ENCODE measurements around the gene RAB11B. TPM values are rescaled to one million over a fixed set of nuclear protein-coding genes. Genes with fewer than 3 reads are reported as not detected.

RAB11B gene
- total RNA-seq, 1 donor from 2014 or later: 191 TPM

DNA sequence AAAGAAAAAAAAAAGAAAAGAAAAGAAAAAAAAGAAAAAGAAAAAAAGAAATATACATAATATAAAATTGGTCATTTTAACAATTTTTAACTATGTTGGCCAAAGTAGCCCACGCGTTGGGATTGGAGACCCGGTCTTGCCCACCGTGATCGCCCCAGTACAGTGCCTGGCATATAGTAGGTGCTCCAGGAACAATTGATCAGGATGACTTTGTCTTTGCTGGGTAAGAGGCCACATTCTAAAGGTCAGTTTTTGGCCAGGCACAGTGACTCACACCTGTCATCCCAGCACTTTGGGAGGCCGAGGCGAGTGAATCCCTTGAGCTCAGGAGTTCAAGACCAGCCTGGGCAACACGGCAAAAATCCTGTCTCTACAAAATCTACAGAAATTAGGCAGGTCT, 30.0 kb upstream of the RAB11B start:
- TF ChIP-seq CTCF (IDR thresholded peaks at IDR 0.05; ENCODE audit: unreplicated experiment): no peak
- Mint-ChIP-seq H3K27me3 (peaks cover 24% of the 10 kb centered on the region), H3K36me3 (ENCODE audit: insufficient read depth) (no peaks in the 10 kb centered on the region), H3K9me3 (ENCODE audit: low read depth) (peaks cover 4% of the 10 kb centered on the region), H3K27ac (no peak overlapping the region), H3K4me1 (ENCODE audit: low read depth) (peaks cover 4% of the 10 kb centered on the region), H3K4me3 (ENCODE audit: low read depth) (no peak overlapping the region)
- no peak for DNase-seq (ENCODE audit: low spot score, unreplicated experiment)

GRCh38 chr19:8361921-8362793, 28.0 kb upstream of the RAB11B start:
- no peaks in the 10 kb centered on the region for H3K9me3 Mint-ChIP-seq (ENCODE audit: low read depth)
- peaks cover 2% of the 10 kb centered on the region for H3K36me3 Mint-ChIP-seq (ENCODE audit: insufficient read depth)
- H3K27ac Mint-ChIP-seq: no peak overlapping the region
- peaks cover 38% of the 10 kb centered on the region for H3K27me3 Mint-ChIP-seq
- DNase-seq (ENCODE audit: low spot score, unreplicated experiment): no peak
- H3K4me1 Mint-ChIP-seq (ENCODE audit: low read depth): peaks cover 7% of the 10 kb centered on the region
- no peak overlapping the region for H3K4me3 Mint-ChIP-seq (ENCODE audit: low read depth)
- no peak for TF ChIP-seq CTCF (IDR thresholded peaks at IDR 0.05; ENCODE audit: unreplicated experiment)

DNA sequence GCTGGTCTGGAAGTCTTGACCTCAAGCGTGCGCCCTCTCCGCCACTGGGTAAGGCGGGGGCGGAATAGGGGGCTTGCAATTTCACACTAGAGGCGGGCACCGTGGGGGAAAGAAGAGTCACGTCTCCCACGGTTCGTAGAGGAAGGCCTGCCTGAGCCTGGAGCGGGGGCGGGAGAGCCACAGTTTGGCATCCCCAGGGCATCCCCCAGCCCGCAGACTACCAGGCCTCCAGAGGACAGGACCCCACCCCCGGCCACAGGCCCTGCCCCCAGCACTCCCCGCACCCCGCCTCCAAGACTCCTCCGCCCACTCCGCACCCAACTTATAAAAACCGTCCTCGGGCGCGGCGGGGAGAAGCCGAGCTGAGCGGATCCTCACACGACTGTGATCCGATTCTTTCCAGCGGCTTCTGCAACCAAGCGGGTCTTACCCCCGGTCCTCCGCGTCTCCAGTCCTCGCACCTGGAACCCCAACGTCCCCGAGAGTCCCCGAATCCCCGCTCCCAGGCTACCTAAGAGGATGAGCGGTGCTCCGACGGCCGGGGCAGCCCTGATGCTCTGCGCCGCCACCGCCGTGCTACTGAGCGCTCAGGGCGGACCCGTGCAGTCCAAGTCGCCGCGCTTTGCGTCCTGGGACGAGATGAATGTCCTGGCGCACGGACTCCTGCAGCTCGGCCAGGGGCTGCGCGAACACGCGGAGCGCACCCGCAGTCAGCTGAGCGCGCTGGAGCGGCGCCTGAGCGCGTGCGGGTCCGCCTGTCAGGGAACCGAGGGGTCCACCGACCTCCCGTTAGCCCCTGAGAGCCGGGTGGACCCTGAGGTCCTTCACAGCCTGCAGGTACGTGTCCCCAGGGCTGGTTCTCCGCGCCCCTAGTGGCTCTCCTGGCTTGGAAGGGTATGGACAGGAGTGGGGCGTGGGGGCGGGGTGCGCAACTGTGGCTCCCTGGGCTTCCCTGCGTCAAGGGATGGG, 26.1 kb upstream of the RAB11B start, which contains the start of gene ANGPTL4:
TSS of gene ANGPTL4 (plus strand) at position 353 of the 969 bp plus-strand sequence. CDS start at position 520, 167 bp downstream.
- Mint-ChIP-seq H3K4me3 (ENCODE audit: low read depth) (peak within 1 kb of the TSS; percentile 64), H3K9me3 (ENCODE audit: low read depth) (no peaks in the 10 kb centered on the region), H3K27ac (no peak within 1 kb of the TSS), H3K27me3 (peaks cover 43% of the 10 kb centered on the region), H3K36me3 (ENCODE audit: insufficient read depth) (peaks cover 2% of the 10 kb centered on the region), H3K4me1 (ENCODE audit: low read depth) (peaks cover 12% of the 10 kb centered on the region)
- peak; percentile 35 for TF ChIP-seq CTCF (IDR thresholded peaks at IDR 0.05; ENCODE audit: unreplicated experiment)
- DNase-seq (ENCODE audit: low spot score, unreplicated experiment): peak; percentile 23

GRCh38 chr19:8366121-8366581, 24.0 kb upstream of the RAB11B start:
- DNase-seq (ENCODE audit: low spot score, unreplicated experiment): no peak
- Mint-ChIP-seq H3K36me3 (ENCODE audit: insufficient read depth) (peaks cover 2% of the 10 kb centered on the region), H3K27me3 (peaks cover 43% of the 10 kb centered on the region), H3K27ac (no peak overlapping the region), H3K4me1 (ENCODE audit: low read depth) (peaks cover 12% of the 10 kb centered on the region), H3K4me3 (ENCODE audit: low read depth) (no peak overlapping the region), H3K9me3 (ENCODE audit: low read depth) (no peaks in the 10 kb centered on the region)
- no peak for TF ChIP-seq CTCF (IDR thresholded peaks at IDR 0.05; ENCODE audit: unreplicated experiment)

DNA sequence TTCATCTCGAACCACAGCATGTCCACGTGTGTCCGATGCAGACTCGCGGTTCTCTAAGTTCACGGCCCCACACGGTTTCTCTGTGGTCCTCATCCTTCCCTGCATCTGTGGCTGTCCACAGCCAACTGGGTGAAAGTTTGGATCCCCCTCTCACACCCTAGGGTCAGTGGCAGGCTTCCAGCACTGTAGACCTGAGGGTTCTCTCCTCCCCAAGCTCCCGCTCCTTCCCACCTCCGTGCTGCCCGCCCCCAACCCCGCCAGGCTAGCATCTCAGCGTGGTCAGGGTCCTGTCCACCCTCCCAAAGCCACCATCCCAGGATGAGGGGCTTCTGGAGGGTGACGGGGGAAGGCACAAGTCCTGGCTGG, 23.2 kb upstream of the RAB11B start:
- H3K9me3 Mint-ChIP-seq (ENCODE audit: low read depth): no peaks in the 10 kb centered on the region
- DNase-seq (ENCODE audit: low spot score, unreplicated experiment): no peak
- peaks cover 2% of the 10 kb centered on the region for H3K36me3 Mint-ChIP-seq (ENCODE audit: insufficient read depth)
- no peak overlapping the region for H3K27ac Mint-ChIP-seq
- H3K4me1 Mint-ChIP-seq (ENCODE audit: low read depth): peaks cover 12% of the 10 kb centered on the region
- H3K4me3 Mint-ChIP-seq (ENCODE audit: low read depth): no peak overlapping the region
- peaks cover 39% of the 10 kb centered on the region for H3K27me3 Mint-ChIP-seq
- no peak for TF ChIP-seq CTCF (IDR thresholded peaks at IDR 0.05; ENCODE audit: unreplicated experiment)

All from progenitor cell of endocrine pancreas (in vitro differentiated cells).